Measurements from ENCODE around the gene FRMD8. TPM values are rescaled to one million over a fixed set of nuclear protein-coding genes. Genes with fewer than 3 reads are reported as not detected.

Gene FRMD8
- total RNA-seq, 4 donors from 2014 or later = 19.9 to 31.5 (median 21.3) TPM

DNA sequence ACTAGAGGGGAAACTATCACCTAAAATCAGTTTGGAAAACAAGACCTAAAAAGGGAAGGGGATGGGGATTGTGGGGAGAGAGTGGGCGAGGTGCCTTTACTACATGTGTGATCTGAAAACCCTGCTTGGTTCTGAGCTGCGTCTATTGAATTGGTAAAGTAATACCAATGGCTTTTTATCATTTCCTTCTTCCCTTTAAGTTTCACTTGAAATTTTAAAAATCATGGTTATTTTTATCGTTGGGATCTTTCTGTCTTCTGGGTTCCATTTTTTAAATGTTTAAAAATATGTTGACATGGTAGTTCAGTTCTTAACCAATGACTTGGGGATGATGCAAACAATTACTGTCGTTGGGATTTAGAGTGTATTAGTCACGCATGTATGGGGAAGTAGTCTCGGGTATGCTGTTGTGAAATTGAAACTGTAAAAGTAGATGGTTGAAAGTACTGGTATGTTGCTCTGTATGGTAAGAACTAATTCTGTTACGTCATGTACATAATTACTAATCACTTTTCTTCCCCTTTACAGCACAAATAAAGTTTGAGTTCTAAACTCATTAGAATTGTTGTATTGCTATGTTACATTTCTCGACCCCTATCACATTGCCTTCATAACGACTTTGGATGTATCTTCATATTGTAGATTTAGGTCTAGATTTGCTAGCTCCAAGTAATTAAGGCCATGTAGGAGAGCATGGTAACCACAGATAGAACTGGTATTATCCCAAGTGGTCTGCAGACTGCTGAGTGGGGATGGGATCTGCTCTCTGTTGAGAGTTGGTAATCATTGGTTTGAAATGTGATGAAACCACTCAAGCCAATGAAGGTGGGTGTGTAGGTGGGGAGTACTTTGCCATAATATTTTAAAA, 39.8 kb downstream of the FRMD8 start:
- peak overlapping the region; percentile 57 to 81 for H3K4me3 ChIP-seq
- peaks cover 8 to 48% (median 10%) of the 10 kb centered on the region in 3 donors for H3K4me1 ChIP-seq
- ATAC-seq = no peak
- TF ChIP-seq EP300 (IDR thresholded peaks at IDR 0.05) (no peak), CTCF (IDR thresholded peaks at IDR 0.05) (no peak), POLR2AphosphoS5 (IDR thresholded peaks at IDR 0.05) (peak; percentile 73)
- peaks cover 3 to 29% of the 10 kb centered on the region in 2 donors for H3K36me3 ChIP-seq
- no peaks in the 10 kb centered on the region for H3K27me3 ChIP-seq
- H3K27ac ChIP-seq = peak overlapping the region; percentile 97 to 100 (median 98)
- H3K9me3 ChIP-seq = no peaks in the 10 kb centered on the region
- 0 to 1% methylated on average over 8 to 9 of the region's 9 CpGs for WGBS, 2 donors (ENCODE audit: low coverage in 1 of 2)

- Histone ChIP-seq H3K27ac (peak overlapping the region; percentile 97 to 100 (median 98)), H3K4me1 (peaks cover 14 to 56% (median 15%) of the 10 kb centered on the region in 3 donors), H3K36me3 (peaks cover 3 to 29% of the 10 kb centered on the region in 2 donors), H3K27me3 (no peaks in the 10 kb centered on the region), H3K9me3 (no peaks in the 10 kb centered on the region), H3K4me3 (peak overlapping the region; percentile 57 to 81)
- ATAC-seq = peak; percentile 1
- TF ChIP-seq POLR2AphosphoS5 (IDR thresholded peaks at IDR 0.05) (peak; percentile 88), EP300 (IDR thresholded peaks at IDR 0.05) (no peak), POLR2A (IDR thresholded peaks at IDR 0.05) (peak; percentile 49 to 77)
- WGBS, 2 donors (ENCODE audit: low coverage in 1 of 2) = 5 to 7% methylated on average over 9 to 10 of the region's 10 CpGs
These were observed 40.6 kb downstream of the FRMD8 start for GRCh38 chr11:65426839-65427690.

- peaks cover 3 to 33% of the 10 kb centered on the region in 2 donors for H3K36me3 ChIP-seq
These were observed 41.5 kb downstream of the FRMD8 start for GRCh38 chr11:65427691-65428577.

DNA sequence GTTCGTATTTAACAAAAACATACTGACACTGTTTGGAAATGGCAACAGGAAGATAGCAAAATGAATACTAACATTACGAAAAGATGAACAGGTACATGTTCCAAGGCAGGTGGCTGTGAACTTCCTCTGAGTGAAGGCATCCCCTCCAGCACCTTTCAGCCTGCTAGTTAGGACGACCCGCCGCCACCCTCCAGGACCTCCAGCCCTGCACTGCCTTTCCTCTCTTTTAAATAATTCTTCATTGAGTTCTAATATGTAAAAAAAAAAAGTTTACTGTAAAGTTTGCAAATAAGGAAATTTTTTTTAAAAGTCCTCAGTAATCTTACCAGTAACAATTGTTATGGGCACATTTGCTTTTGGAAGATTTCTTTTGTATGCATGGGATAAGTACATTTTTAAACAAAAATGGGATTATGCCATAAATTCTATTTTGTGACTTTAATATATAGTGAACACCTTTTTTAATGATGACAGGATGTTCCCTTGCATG, 42.2 kb downstream of the FRMD8 start:
- TF ChIP-seq POLR2A (IDR thresholded peaks at IDR 0.05) = peak; percentile 51 to 55
- TF ChIP-seq EP300 (IDR thresholded peaks at IDR 0.05) = no peak
- ATAC-seq = no peak
- no peaks in the 10 kb centered on the region for H3K27me3 ChIP-seq
- H3K4me3 ChIP-seq = peak overlapping the region; percentile 57 to 81
- WGBS, 2 donors (ENCODE audit: low coverage in 1 of 2) = 10 to 15% methylated on average over 5 of the region's 5 CpGs
- H3K27ac ChIP-seq = peak overlapping the region; percentile 97 to 100 (median 98)
- peaks cover 3 to 40% of the 10 kb centered on the region in 2 donors for H3K36me3 ChIP-seq
- H3K4me1 ChIP-seq = peaks cover 17 to 72% (median 18%) of the 10 kb centered on the region in 3 donors
- no peaks in the 10 kb centered on the region for H3K9me3 ChIP-seq

More at GRCh38 chr11:65427691-65428577, 41.5 kb downstream of the FRMD8 start:
- Histone ChIP-seq H3K27me3 (no peaks in the 10 kb centered on the region), H3K4me3 (peak overlapping the region; percentile 57 to 81), H3K27ac (peak overlapping the region; percentile 97 to 100 (median 98)), H3K4me1 (peaks cover 14 to 65% (median 17%) of the 10 kb centered on the region in 3 donors), H3K9me3 (no peaks in the 10 kb centered on the region)
- peak; percentile 18 to 21 for TF ChIP-seq POLR2A (IDR thresholded peaks at IDR 0.05)
- no peak for TF ChIP-seq EP300 (IDR thresholded peaks at IDR 0.05)
- TF ChIP-seq CTCF (IDR thresholded peaks at IDR 0.05) = no peak
- TF ChIP-seq POLR2AphosphoS5 (IDR thresholded peaks at IDR 0.05) = peak; percentile 91
- ATAC-seq = peak; percentile 13
- 9 to 14% methylated on average over 9 to 11 of the region's 11 CpGs for WGBS, 2 donors (ENCODE audit: low coverage in 1 of 2)

- peak overlapping the region; percentile 57 to 81 for H3K4me3 ChIP-seq
- TF ChIP-seq POLR2A (IDR thresholded peaks at IDR 0.05) (peak; percentile 42 to 53), POLR2AphosphoS5 (IDR thresholded peaks at IDR 0.05) (peak; percentile 89), EP300 (IDR thresholded peaks at IDR 0.05) (no peak), CTCF (IDR thresholded peaks at IDR 0.05) (peak in 2 of 4 experiments; percentile 2 to 16)
- peak; percentile 2 for ATAC-seq
- no peaks in the 10 kb centered on the region for H3K27me3 ChIP-seq
- H3K9me3 ChIP-seq = no peaks in the 10 kb centered on the region
- H3K36me3 ChIP-seq = peaks cover 3 to 46% of the 10 kb centered on the region in 2 donors
- peaks cover 20 to 78% (median 23%) of the 10 kb centered on the region in 3 donors for H3K4me1 ChIP-seq
- 2 to 7% methylated on average over 9 of the region's 9 CpGs for WGBS, 2 donors (ENCODE audit: low coverage in 1 of 2)
- H3K27ac ChIP-seq = peak overlapping the region; percentile 97 to 100 (median 98)
These were observed 42.7 kb downstream of the FRMD8 start for GRCh38 chr11:65429068-65429681.
